Measurements from ENCODE around the gene COMMD1. TPM values are rescaled to one million over a fixed set of nuclear protein-coding genes. Genes with fewer than 3 reads are reported as not detected.
A peak's percentile ranks its signal among the peaks of the same experiment; 100 is the strongest.
"Not testable (repeated sequence)": the region's sequence is repeated elsewhere in the genome, so short reads cannot be mapped to it uniquely, and the experiment has no call there.

Gene COMMD1
- total RNA-seq, 1 donor from 2014 or later, result 57.3 TPM

GRCh38 chr2:61914794-61915193 is 9.3 kb downstream of the COMMD1 start:
- DNase-seq; ATAC-seq; intact Hi-C loops (cut with micrococcal nuclease): not testable (repeated sequence)

GRCh38 chr2:61920548-61920947 is 15.1 kb downstream of the COMMD1 start:
- intact Hi-C loops (cut with micrococcal nuclease), result loop anchor here (10.0 kb wide), 1 partner anchor 54 kb away; no protein-coding TSS in a partner anchor
- DNase-seq, result no peak
- peak; percentile 53 for ATAC-seq

- intact Hi-C loops (cut with micrococcal nuclease), result loop anchor here (10.0 kb wide), 1 partner anchor 52 kb away; no protein-coding TSS in a partner anchor
These were observed 17.2 kb downstream of the COMMD1 start for GRCh38 chr2:61922714-61923113.

GRCh38 chr2:61924895-61925663 is 19.6 kb downstream of the COMMD1 start:
- intact Hi-C loops (cut with micrococcal nuclease), result loop anchor here (10.0 kb wide), 1 partner anchor 50 kb away; no protein-coding TSS in a partner anchor
- DNase-seq, result no peak
- ATAC-seq, result no peak

More at GRCh38 chr2:61922714-61923113, 17.2 kb downstream of the COMMD1 start:
- DNase-seq, result no peak
- no peak for ATAC-seq

GRCh38 chr2:61926531-61927477 is 21.3 kb downstream of the COMMD1 start:
- intact Hi-C loops (cut with micrococcal nuclease), result loop anchor here (10.0 kb wide), 1 partner anchor 48 kb away; no protein-coding TSS in a partner anchor
- ATAC-seq (no peak), DNase-seq (no peak)

GRCh38 chr2:61928826-61929461 is 23.5 kb downstream of the COMMD1 start:
- intact Hi-C loops (cut with micrococcal nuclease), result loop anchor here (10.0 kb wide), 1 partner anchor 46 kb away; no protein-coding TSS in a partner anchor
- DNase-seq (no peak), ATAC-seq (peak; percentile 64)

- no peak for ATAC-seq
- no peak for DNase-seq
- intact Hi-C loops (cut with micrococcal nuclease), result no loop called here
These were observed 31.6 kb downstream of the COMMD1 start for GRCh38 chr2:61937098-61937497.

GRCh38 chr2:61937886-61938285 is 32.4 kb downstream of the COMMD1 start:
- ATAC-seq, result peak; percentile 12
- intact Hi-C loops (cut with micrococcal nuclease), result no loop called here
- DNase-seq, result no peak

- no peak for ATAC-seq
- no peak for DNase-seq
- intact Hi-C loops (cut with micrococcal nuclease), result no loop called here
These were observed 33.0 kb downstream of the COMMD1 start for GRCh38 chr2:61938511-61938910.

GRCh38 chr2:61943251-61943650 is 37.8 kb downstream of the COMMD1 start:
- DNase-seq (no peak), ATAC-seq (no peak)
- intact Hi-C loops (cut with micrococcal nuclease), result no loop called here

- DNase-seq (no peak), ATAC-seq (no peak)
- intact Hi-C loops (cut with micrococcal nuclease), result no loop called here
These were observed 41.2 kb downstream of the COMMD1 start for GRCh38 chr2:61946666-61947065.

GRCh38 chr2:61948661-61949457 is 43.4 kb downstream of the COMMD1 start:
- intact Hi-C loops (cut with micrococcal nuclease), result no loop called here
- DNase-seq (no peak), ATAC-seq (no peak)

GRCh38 chr2:61949458-61949713 is 43.9 kb downstream of the COMMD1 start:
- no peak for DNase-seq
- ATAC-seq, result no peak
- intact Hi-C loops (cut with micrococcal nuclease), result no loop called here

GRCh38 chr2:61949714-61950560 is 44.5 kb downstream of the COMMD1 start:
- ATAC-seq (peak; percentile 50), DNase-seq (no peak)
- intact Hi-C loops (cut with micrococcal nuclease), result no loop called here

- intact Hi-C loops (cut with micrococcal nuclease), result no loop called here
- ATAC-seq (peak; percentile 51), DNase-seq (no peak)
These were observed 45.3 kb downstream of the COMMD1 start for GRCh38 chr2:61950571-61951315.

GRCh38 chr2:61951881-61952280 is 46.4 kb downstream of the COMMD1 start:
- intact Hi-C loops (cut with micrococcal nuclease), result no loop called here
- ATAC-seq (no peak), DNase-seq (no peak)

- ATAC-seq (no peak), DNase-seq (no peak)
- intact Hi-C loops (cut with micrococcal nuclease), result no loop called here
These were observed 46.8 kb downstream of the COMMD1 start for GRCh38 chr2:61952288-61952687.

All from left ventricle myocardium superior (tissue), 1 donor.